HG03095 (cell line): ENCODE data around the gene AZU1.
A peak's percentile ranks its signal among the peaks of the same experiment; 100 is the strongest.

Source experiments
- ATAC-seq: cut with Tn5 transposase; IDR thresholded peaks from one replicate; pipeline ENCODE4 v1.9.1; 2021; ENCODE audit warnings: moderate library complexity; ENCODE audit not compliant: unreplicated experiment

AZU1 gene

GRCh38 chr19:796692-797527, 30.7 kb upstream of the AZU1 start, which contains the start of gene PTBP1:
Gene PTBP1 (plus strand): TSS chr19:797452. CDS start chr19:797498, 46 bp downstream.
- peak; percentile 56 for ATAC-seq

GRCh38 chr19:797528-798414, 29.9 kb upstream of the AZU1 start:
- peak; percentile 28 for ATAC-seq

GRCh38 chr19:798415-799075, 29.1 kb upstream of the AZU1 start:
- ATAC-seq: no peak

- ATAC-seq: no peak
Measured at GRCh38 chr19:799076-799881, 28.4 kb upstream of the AZU1 start.

GRCh38 chr19:800360-801029, 27.1 kb upstream of the AZU1 start:
- no peak for ATAC-seq

GRCh38 chr19:801030-801860, 26.4 kb upstream of the AZU1 start:
- ATAC-seq: no peak

- ATAC-seq: no peak
Measured at GRCh38 chr19:801861-802497, 25.7 kb upstream of the AZU1 start.

- ATAC-seq: no peak
Measured at GRCh38 chr19:802498-803098, 25.0 kb upstream of the AZU1 start.

GRCh38 chr19:803099-803561, 24.5 kb upstream of the AZU1 start:
- no peak for ATAC-seq

GRCh38 chr19:803686-804418, 23.8 kb upstream of the AZU1 start:
- no peak for ATAC-seq

GRCh38 chr19:804419-805165, 23.0 kb upstream of the AZU1 start:
- no peak for ATAC-seq

- ATAC-seq: no peak
Measured at GRCh38 chr19:805166-805551, 22.5 kb upstream of the AZU1 start.

- ATAC-seq: no peak
Measured at GRCh38 chr19:805600-806550, 21.8 kb upstream of the AZU1 start.

- ATAC-seq: no peak
Measured at GRCh38 chr19:806815-807421, 20.7 kb upstream of the AZU1 start.
